Hematopoietic multipotent progenitor cell treated with erythropoietin and hydrocortisone succinate and interleukin-3 and kit ligand, for 17 days (in vitro differentiated cells): ENCODE measurements around the gene PLP2.
"Not testable (repeated sequence)": the region's sequence is repeated elsewhere in the genome, so short reads cannot be mapped to it uniquely, and the experiment has no call there.

Source experiments
- DNase-seq: peaks from one replicate; pipeline ENCODE4 v3.0.0-alpha.2; 2015; ENCODE audit warnings: low spot score

PLP2 gene, protein sequence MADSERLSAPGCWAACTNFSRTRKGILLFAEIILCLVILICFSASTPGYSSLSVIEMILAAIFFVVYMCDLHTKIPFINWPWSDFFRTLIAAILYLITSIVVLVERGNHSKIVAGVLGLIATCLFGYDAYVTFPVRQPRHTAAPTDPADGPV

DNA sequence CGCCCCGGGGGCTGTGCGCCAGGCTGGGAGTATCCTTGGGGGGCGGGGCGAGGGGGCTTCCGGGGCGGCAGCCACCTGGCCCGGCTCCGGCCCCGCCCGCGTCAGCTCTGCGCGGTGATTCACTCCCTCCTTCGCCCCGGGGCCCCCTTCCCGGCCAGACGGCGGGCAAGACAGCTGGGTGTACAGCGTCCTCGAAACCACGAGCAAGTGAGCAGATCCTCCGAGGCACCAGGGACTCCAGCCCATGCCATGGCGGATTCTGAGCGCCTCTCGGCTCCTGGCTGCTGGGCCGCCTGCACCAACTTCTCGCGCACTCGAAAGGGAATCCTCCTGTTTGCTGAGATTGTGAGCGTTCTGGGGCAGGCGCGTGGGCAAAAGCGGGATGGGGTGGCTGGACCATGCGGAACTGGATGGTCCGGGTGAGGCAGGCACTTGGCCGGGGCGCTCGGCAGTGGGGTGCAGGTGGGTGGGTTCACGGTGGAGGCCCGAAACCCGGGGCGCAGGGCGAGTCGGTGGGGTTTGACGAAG, at the start of gene PLP2:
Gene PLP2 (plus strand): TSS at position 147 of the 528 bp plus-strand sequence. CDS start 103 bp downstream, at position 250.
- DNase-seq, result peak; percentile 30

GRCh38 chrX:49122499-49122898, 49.2 kb upstream of the PLP2 start:
- no peak for DNase-seq

GRCh38 chrX:49127742-49128258, 43.9 kb upstream of the PLP2 start:
- not testable (repeated sequence) for DNase-seq

GRCh38 chrX:49129427-49129826, 42.3 kb upstream of the PLP2 start:
- DNase-seq, result no peak

- not testable (repeated sequence) for DNase-seq
These were observed 39.4 kb upstream of the PLP2 start for GRCh38 chrX:49132275-49132674.

DNA sequence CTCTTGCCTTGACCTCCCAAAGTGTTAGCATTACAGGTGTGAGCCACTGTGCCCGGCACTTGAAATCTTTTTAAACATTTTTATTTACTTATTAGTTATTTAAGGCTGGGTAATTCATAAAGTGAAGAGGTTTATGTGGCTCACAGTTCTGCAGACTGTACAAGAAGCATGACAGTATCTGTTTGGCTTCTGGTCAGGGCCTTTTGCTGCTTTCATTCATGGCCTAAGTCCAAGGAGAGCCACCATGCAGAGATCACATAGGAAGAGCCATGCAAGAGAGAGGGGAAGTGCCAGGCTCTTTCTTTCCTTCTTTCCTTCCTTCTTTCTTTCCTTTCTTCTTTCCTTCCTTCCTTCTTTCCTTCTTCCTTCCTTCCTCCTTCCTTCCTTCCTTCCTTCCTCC, 37.9 kb upstream of the PLP2 start:
- no peak for DNase-seq

GRCh38 chrX:49137492-49137891, 34.2 kb upstream of the PLP2 start:
- DNase-seq, result no peak

DNA sequence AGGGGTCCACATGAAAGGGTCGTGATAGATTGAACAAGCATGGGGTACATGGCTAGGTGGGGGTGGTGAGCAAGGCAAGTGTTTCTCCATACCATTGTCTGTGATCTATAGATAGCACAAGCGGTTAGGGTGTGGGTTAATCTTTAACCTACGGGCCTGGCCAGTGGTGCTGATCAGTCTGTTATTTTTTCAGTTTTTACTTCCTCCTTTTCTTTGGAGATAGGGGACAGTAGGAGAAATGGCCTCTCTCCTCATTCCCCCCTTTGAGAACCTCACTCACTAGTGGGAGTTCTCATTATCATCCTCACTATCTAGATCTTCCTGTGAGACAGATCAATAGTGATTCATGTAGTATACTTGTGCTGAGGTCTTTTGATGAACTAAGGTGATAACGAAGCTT, 32.0 kb upstream of the PLP2 start:
- DNase-seq, result no peak

GRCh38 chrX:49142264-49142663, 29.4 kb upstream of the PLP2 start:
- DNase-seq, result peak; percentile 35

DNA sequence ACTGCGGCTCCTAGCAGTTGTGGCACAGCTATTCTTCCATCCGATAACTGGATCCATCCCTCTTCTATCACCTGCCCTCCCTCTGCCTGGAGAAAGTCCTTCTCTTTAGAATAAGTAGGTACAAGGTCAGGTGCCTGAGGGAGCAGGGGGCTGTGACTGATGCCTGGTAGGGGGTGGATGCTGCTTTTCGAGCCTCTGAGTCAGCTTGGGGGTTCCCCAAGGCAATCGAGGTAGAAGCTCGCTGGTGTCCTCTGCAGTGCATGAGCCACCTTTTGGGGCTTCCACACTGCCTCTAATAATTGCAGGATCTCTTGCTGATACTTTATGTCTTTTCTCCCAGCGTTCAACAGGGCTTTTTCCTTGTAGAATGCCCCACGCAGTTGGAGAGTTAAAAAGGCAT, 28.5 kb upstream of the PLP2 start:
- DNase-seq, result not testable (repeated sequence)

DNA sequence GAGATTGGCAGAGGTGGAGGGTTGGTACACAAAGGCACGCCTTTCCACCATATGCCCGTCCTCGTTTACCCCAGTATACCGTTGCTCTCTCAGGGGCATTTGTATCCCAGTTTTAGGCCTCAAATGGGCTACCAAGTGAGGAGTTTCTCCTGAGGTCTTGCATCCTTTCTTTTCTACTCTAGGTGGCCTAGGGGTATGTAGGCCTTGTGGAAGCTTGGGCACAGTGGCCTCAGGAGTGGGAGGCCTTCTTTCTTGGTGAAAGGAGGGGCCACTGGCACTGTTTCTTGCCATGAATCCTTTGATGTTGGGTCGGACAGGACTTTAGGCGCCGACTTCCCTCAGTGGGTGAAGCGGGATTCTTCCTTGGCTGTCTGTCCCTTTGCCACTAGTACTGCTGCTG, 24.4 kb upstream of the PLP2 start:
- no peak for DNase-seq

DNA sequence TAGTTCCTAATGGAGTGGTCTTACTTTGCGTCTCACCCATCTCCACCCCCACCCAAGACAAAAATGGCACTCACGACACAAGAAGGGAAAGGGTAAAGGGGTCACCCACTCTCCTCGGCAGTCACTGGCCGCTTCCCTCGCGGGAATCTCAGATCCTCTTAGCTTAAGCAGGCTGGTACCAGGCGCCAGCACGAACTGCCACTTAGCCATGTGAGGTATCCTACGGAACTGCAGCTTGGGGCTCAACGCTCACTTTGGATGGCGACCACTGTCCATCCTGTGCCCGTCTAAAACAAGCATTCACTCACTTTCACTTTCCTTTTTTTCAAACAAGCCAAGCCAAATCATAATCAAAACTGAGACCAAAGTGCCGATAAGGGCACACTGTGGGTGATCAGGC, 23.8 kb upstream of the PLP2 start:
- peak; percentile 41 for DNase-seq

DNA sequence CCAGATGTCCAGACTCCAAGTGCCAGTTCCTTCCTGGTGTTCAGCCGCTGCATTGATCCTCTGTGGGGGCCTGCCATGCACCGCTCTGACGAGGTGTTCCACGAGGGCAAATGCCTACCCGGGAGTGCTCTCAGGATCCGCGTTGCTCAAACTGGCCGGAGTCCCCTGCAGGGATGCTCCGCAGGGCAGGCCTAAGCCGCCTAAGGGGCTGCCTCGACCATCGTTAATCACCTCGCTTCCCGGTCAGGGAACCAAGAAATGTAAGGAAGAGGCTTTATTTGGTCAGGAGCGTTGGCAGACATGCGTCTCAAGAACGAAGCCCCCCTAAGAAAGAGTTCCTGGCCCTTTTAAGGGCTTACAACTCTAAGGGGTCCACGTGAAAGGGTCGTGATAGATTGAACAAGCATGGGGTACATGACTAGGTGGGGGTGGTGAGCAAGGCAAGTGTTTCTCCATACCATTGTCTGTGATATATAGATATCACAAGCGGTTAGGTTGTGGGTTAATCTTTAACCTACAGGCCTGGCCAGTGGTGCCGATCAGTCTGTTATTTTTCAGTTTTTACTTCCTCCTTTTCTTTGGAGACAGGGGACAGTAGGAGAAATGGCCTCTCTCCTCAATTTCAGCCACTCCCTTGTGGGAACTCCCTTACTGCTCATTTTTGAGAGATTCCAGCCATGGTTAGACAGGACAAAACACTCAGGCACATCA, 23.2 kb upstream of the PLP2 start:
- not testable (repeated sequence) for DNase-seq

DNA sequence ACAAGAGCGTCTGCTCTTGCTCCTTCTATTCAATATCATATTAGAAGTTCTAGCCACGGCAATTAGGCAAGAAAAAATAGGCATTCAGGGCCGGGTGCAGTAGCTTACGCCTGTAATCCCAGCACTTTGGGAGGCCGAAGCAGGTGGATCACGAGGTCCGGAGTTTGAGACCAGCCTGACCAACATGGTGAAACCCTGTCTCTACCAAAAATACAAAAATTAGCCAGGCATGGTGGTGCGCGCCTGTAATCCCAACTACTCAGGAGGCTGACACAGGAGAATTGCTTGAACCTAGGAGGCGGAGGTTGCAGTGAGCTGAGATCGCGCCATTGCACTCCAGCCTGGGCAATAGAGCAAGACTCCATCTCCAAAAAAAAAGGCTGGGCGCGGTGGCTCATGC, 22.4 kb upstream of the PLP2 start:
- not testable (repeated sequence) for DNase-seq

DNA sequence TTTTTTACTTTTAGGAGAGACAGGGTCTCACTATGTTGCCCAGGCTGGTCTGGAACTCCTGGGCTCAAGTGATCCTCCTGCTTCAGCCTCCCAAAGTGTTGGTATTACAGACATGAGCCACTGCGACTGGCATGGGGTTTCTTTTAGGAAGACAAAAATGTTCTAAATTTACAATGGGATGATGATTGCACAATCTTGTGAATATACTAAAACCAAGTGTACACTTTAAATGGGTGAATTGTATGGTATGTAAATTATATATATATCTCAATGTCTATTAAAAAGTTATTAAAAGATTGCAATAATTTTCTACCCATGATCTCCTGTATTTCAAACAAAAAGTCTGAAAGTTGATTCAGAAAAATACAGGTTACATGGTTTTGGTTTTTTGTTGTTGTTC, 18.2 kb upstream of the PLP2 start:
- DNase-seq, result no peak

DNA sequence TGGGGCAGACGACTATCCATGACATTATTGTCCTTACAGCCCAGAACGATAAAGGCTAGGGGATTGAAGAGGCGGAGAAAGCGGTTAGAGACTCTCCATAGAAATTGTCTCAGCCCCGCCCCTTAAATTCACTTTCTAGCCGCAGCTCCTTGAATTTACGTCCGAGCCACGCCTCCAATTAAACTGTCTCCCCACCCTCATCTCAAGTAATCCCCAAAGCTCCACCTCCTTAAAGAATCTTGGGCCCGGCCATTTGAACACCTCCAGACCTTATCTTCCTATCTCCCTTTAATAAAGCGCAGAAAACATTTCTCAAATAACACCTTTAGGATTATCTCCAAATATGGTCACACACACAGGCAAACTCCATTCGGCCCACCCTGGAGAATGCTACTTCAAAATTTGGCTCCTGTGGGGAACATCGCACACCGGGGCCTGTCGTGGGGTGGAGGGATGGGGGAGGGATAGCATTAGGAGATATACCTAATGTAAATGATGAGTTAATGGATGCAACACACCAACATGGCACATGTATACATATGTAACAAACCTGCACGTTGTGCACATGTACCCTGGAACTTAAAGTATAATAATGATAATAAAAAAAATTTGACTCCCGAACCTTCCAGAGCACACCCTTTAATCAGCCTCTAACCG, 16.3 kb upstream of the PLP2 start:
- peak; percentile 82 for DNase-seq

DNA sequence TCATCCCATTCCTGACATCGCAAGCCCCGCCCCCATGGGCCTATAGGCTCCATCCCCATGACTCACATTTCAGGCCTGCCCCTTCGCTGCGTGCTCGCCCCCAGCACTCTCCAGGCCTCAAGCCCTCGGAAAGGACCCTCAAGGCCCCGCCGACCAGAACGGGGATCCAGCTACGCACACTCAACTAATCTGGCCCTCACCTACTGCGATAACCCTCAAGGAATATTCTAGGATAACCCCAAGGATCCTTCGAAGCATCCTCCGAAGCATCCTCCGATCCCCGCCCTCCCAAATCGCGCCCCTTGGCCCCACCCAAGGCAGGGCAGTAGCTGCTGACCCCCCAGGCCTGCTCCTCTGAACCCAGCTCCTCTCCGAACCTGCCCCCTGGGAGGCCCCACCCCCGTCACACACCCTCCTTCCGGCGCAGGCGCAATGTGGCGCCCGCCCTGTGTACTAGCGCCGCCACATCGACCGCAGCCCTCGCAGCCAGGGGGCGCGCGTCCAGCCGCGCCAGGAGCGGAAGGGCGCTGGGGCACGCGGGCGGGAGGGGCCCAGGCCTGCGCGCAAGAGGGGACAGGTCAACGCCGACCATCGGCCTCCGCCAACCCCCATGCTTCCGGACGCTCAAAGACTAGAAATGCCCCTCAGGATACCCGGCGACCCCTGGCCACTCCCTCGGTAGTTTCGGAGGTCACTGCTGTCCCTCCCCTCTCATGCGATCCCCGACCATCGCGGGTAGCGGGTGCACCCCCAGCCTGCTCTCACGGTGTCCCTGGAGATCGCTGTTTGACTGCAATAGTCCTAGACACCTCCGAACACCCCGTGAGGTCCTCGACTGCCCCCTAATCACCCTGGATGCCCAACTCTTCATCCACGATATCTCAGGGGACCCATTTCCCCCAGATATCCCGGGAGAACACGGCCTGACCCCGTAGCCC, 15.5 kb upstream of the PLP2 start:
- DNase-seq, result peak; percentile 92

DNA sequence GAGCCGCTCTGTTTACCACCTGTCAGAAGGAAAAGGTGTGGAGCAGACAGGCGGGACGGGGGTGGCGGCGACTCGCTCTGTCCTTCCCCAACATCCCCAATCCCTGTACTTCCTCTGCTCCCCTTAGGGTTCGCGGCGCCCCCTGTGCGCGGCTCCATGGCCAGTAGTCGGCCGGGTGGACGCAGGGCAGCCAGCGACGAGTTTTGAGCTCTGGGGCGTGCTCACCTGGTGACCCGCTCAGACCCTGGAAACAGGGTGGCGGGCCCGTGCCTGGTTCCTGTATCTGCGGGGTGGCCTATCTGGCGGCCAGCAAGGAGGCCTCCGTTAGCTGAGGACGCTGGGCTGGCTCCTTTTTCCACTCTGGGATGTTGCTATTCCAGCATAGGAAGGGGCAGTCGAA, 14.5 kb upstream of the PLP2 start:
- DNase-seq, result no peak

DNA sequence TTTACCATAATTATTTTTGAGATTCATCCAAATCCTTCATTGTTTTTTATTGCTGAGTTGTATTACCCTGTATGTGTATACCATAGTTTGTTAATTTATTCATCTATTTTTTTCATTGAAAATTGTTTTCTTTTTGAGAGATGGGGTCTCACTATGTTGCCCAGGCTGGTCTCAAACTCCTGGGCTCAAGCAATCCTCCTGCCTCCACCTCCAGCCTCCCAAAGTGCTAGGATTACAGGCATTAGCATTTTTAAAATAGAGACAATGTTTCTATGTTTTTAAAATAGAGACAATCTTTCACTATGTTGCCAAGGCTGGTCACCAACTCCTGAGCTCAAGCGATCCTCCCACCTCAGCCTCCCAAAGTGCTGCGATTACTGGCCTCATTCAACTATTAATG, 10.8 kb upstream of the PLP2 start:
- no peak for DNase-seq

GRCh38 chrX:49161632-49162031, 10.1 kb upstream of the PLP2 start:
- peak; percentile 47 for DNase-seq

DNA sequence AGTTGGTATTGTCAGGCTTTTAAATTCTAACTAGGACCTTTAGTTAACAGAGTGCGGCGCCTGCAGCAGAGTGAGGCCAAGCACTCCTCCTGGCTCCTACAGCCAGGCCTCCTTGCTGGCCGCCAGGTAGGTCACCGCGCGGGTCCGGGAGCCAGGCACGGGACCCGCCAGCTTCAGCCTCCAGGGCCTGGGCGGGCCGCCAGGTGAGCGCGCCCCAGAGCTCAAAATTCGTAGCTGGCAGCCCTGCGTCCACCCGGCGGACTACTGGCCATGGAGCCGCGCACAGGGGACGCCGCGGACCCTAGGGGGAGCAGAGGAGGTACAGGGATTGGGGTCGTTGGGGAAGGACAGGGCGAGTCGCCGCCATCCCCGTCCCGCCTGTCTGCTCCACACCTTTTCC, 9.1 kb upstream of the PLP2 start, which contains the start of gene MAGIX:
Gene MAGIX (plus strand): TSS at position 139 of the 400 bp plus-strand sequence. CDS start 132 bp downstream, at position 271.
- no peak for DNase-seq
